ENCODE measurements around the gene XRCC5.

XRCC5 gene

DNA sequence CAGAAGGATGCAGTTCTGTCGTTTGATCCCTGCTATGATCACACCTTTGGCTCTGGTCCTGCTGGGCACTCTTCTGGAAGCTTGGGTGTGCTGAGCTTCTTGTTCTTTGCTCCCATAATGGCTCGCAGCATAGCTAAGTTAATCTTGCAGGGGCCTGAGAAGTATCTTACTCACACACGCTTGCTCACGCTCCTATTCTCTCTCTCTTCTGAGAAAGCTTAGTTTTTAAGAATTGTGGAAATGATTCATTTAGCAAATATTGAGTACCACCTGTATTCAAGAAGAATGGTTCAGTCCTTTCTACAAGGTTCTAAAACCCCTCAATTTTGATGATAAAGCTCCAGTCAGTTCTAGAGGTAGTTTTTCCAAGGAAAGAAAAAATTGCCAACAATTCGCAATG lies 40.6 kb downstream of the XRCC5 start:
- in situ Hi-C loops (cut with HindIII; ENCODE audit: low sequenced_read_pairs), result no loop called here

- in situ Hi-C loops (cut with HindIII; ENCODE audit: low sequenced_read_pairs), result no loop called here
Observed at GRCh38 chr2:216151313-216152025, 42.3 kb downstream of the XRCC5 start.

DNA sequence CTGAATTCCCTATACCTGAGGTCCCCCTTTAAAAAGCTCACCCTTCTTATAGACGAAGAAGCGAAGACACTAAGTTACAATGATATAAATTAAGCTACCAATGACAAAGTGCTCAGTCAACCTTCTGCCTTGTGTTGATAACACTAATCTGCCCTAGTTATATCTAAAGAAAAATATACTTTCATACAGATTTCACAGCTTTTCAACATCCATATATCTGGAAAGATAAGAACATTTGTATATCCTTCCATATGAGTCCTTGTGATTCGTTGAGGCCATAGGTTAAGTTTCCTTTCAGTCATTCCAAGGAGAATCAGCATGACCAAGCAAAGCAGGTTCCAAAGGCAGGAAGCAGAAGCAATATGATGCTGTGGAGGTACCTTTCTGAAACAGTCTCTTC lies 46.8 kb downstream of the XRCC5 start:
- in situ Hi-C loops (cut with HindIII; ENCODE audit: low sequenced_read_pairs), result no loop called here

- in situ Hi-C loops (cut with HindIII; ENCODE audit: low sequenced_read_pairs), result no loop called here
Observed at GRCh38 chr2:216156822-216157221, 47.7 kb downstream of the XRCC5 start.

DNA sequence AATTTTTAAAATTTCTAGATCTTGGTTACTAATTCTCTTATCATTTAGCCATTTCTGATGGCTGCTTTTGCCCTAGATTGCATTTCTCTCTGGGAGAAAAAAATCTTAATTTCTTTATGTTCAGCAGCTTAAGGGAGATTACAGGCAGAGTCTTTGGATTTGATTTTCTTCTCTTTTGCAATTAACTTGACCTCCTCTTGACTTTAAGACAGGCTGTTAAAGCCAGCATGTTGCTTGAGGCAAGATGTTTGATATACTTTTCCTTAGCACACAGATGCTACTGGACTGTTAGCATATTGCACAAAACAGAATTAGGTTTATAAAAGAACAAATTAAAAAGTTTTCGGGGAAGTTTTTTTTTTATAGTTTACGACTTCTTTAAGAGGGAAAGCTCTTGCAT lies 50.0 kb downstream of the XRCC5 start:
- in situ Hi-C loops (cut with HindIII; ENCODE audit: low sequenced_read_pairs), result no loop called here

- in situ Hi-C loops (cut with HindIII; ENCODE audit: low sequenced_read_pairs), result loop anchor here (5.0 kb wide), 1 partner anchor 43 kb away; no protein-coding TSS in a partner anchor
Observed at GRCh38 chr2:216159646-216160045, 50.5 kb downstream of the XRCC5 start.

DNA sequence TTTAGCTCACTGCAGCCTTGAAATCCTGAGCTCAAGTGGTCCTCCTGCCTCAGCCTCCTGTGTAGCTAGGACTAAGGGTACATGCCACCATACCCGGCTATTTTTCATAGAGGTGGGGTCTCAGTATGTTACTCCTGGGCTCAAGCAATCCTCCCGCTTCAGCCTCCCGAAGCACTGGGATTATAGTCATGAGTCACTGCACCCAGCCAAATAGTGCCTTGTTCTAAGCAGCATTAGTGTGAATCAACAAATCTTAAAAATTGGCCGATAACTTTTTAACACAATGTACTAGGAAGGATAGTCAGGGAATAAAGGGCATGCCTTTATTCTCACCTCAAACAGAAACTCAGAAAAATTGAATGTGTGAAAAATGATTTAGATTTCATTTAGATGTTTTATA lies 51.6 kb downstream of the XRCC5 start:
- in situ Hi-C loops (cut with HindIII; ENCODE audit: low sequenced_read_pairs), result loop anchor here (5.0 kb wide), 1 partner anchor 42 kb away; no protein-coding TSS in a partner anchor

DNA sequence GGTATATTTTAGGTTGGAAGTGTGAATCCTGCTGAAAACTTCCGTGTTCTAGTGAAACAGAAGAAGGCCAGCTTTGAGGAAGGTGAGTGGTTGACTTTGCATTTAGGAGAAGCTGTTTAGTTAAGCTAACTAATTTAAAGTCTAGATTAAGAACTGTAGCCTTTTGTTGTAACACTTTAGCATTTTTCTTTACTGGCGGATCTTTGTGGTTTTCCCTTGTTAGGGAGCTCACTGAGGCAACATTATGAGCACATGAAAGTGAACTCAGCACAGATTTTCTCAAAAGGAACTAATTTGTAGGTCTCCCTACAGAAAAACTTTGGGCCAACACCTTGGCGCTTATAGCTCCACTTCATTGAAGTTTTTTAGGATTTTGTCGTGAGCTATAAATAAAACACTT lies 52.8 kb downstream of the XRCC5 start:
- in situ Hi-C loops (cut with HindIII; ENCODE audit: low sequenced_read_pairs), result loop anchor here (5.0 kb wide), 1 partner anchor 40 kb away; no protein-coding TSS in a partner anchor

- in situ Hi-C loops (cut with HindIII; ENCODE audit: low sequenced_read_pairs), result loop anchor here (5.0 kb wide), 1 partner anchor 39 kb away; no protein-coding TSS in a partner anchor
Observed at GRCh38 chr2:216163518-216163917, 54.4 kb downstream of the XRCC5 start.

DNA sequence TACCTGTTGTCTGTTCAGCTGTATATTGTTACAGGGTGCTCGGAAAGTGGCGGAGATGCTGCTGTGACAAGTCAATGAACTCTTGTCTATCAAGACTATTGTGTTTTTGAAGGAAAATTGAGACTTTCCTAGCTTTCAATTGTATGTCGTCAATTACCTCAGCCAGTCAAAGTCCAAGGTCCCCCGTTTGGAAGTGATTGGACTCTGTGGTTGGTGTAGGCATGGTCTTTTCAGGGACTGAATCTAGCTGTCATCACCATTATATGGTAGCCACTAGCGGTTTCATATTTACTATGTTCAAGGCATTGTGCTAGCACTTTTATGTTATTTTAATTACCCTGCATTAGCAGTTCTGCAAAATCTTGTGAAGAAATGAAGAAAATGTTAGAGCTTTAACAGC lies 54.9 kb downstream of the XRCC5 start:
- in situ Hi-C loops (cut with HindIII; ENCODE audit: low sequenced_read_pairs), result loop anchor here (5.0 kb wide), 1 partner anchor 38 kb away; no protein-coding TSS in a partner anchor

GRCh38 chr2:216164576-216164975 lies 55.4 kb downstream of the XRCC5 start:
- in situ Hi-C loops (cut with HindIII; ENCODE audit: low sequenced_read_pairs), result loop anchor here (5.0 kb wide), 1 partner anchor 38 kb away; no protein-coding TSS in a partner anchor

DNA sequence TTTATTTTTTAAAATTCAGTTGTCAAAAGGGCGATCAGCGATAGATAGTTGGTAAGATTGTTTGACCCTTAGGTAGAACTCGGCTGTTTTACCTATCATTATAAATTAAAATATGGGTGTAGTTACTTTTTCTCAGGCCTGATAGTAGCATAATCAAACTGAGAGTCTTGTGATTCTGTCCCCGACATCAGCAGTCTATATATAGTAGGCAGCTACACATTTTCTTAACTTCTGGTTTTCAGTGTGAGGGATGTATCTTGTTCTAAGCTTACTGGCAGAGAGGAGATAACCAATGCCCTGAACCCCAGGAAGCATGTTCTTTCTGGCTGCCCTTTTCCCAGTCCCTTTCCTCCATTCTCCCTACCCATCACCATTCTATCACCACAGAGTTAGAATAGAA lies 56.6 kb downstream of the XRCC5 start:
- in situ Hi-C loops (cut with HindIII; ENCODE audit: low sequenced_read_pairs), result no loop called here

- in situ Hi-C loops (cut with HindIII; ENCODE audit: low sequenced_read_pairs), result no loop called here
Observed at GRCh38 chr2:216169087-216169486, 59.9 kb downstream of the XRCC5 start.

GRCh38 chr2:216170076-216170763 lies 61.1 kb downstream of the XRCC5 start:
- in situ Hi-C loops (cut with HindIII; ENCODE audit: low sequenced_read_pairs), result no loop called here

GRCh38 chr2:216171011-216171410 lies 61.9 kb downstream of the XRCC5 start:
- in situ Hi-C loops (cut with HindIII; ENCODE audit: low sequenced_read_pairs), result no loop called here

DNA sequence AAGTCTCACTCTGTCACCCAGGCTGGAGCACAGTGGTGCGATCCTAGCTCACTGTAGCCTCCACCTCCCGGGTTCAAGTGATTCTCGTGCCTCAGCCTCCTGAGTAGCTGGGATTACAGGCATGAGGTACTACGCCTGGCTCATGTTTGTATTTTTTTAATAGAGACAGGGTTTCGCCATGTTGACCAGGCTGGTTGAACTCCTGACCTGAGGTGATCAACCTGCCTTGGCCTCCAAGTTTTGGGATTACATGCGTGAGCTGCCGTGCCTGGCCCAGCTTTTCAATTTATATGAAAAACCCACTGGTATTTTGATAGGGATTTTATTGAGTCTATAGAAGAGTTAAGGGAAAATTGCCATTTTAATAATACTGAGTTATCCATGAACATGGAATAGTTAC lies 63.3 kb downstream of the XRCC5 start:
- in situ Hi-C loops (cut with HindIII; ENCODE audit: low sequenced_read_pairs), result no loop called here

- in situ Hi-C loops (cut with HindIII; ENCODE audit: low sequenced_read_pairs), result no loop called here
Observed at GRCh38 chr2:216179015-216179414, 69.9 kb downstream of the XRCC5 start.

GRCh38 chr2:216181351-216181750 lies 72.2 kb downstream of the XRCC5 start:
- in situ Hi-C loops (cut with HindIII; ENCODE audit: low sequenced_read_pairs), result loop anchor here (10.0 kb wide), 1 partner anchor 103 kb away; no protein-coding TSS in a partner anchor

GRCh38 chr2:216181953-216182461 lies 72.9 kb downstream of the XRCC5 start:
- in situ Hi-C loops (cut with HindIII; ENCODE audit: low sequenced_read_pairs), result loop anchor here (10.0 kb wide), 1 partner anchor 103 kb away; no protein-coding TSS in a partner anchor

DNA sequence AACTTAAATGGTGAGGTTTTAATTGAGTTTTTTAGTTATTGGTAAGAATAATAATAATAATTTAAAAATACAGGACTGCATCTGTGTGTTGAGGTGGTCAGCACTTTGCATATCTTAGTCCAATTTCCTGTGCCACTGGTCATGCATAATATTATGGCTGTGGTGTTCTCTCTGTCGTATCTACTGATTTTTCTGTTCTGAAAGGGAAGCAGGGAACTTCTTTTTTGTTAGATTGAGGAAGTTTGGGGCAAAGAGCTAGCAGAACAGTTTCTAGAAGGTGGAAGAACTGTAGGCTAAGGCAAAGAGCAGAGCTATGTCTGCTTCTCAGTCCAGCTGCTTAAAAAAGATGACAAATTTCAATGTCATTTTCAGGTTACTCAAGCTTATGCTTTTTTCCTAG lies 74.3 kb downstream of the XRCC5 start:
- in situ Hi-C loops (cut with HindIII; ENCODE audit: low sequenced_read_pairs), result loop anchor here (10.0 kb wide), 1 partner anchor 101 kb away; no protein-coding TSS in a partner anchor

DNA sequence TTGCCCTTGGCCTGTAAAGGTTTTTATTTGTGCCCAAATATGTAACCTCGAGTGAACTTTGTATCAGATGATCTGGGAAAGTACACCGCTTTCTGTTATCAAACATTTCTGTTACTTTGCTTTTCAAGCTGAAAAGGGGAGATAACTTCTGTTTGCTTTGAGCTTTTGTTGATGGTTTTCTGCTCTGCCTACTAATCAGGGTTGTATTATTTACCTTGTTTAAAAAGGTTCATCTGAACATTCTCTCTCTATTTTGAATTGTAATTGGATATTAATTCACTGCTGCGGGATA lies 79.4 kb downstream of the XRCC5 start:
- in situ Hi-C loops (cut with HindIII; ENCODE audit: low sequenced_read_pairs), result loop anchor here (10.0 kb wide), 1 partner anchor 96 kb away; no protein-coding TSS in a partner anchor

DNA sequence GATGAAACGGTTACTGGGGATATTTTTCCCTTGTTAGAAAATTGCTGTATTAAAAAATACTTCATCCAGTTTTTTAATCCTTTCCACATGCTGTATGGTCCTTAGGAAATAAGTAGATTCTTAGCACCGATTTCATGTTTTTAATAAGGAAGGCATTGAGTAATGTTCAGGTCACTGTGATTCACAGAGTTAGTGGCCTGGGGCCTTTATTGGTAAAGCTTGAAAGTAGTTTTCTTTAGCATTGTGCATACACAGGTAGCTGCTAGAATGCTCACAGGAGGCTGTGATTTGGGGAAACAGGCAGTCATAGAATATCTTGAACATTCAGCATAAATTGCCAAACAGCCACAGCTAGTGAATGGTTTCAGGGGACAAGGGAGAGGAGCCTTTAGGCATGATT lies 79.8 kb downstream of the XRCC5 start:
- in situ Hi-C loops (cut with HindIII; ENCODE audit: low sequenced_read_pairs), result loop anchor here (10.0 kb wide), 1 partner anchor 96 kb away; no protein-coding TSS in a partner anchor

Measured in DLD1 (cell line).